ENCODE data around the gene SREBF2. TPM values are rescaled to one million over a fixed set of nuclear protein-coding genes. Genes with fewer than 3 reads are reported as not detected.
A peak's percentile ranks its signal among the peaks of the same experiment; 100 is the strongest.

The SREBF2 gene
- total and polyA plus RNA-seq, 2 of the 13 experiments (the other 11 are each of a cell fraction or from before 2014, with no cell fraction given), result 53.8 to 72.6 TPM

GRCh38 chr22:41907436-41908401, 74.8 kb downstream of the SREBF2 start (continued):
- TF ChIP-seq ZBTB43 (CRISPR knock-in tag; conservative IDR thresholded peaks at IDR 0.05) (no peak), ZNF33B (CRISPR knock-in tag; IDR thresholded peaks at IDR 0.05) (no peak)

- no peak for FAIRE-seq
- H3K4me1 ChIP-seq (ENCODE audit: insufficient read depth, low read length), result peaks cover 7% of the 10 kb centered on the region; the same call in 1 of the 2 replicates
- no peaks in the 10 kb centered on the region for H3K9me3 ChIP-seq (ENCODE audit: low read length)
- intact Hi-C loops (cut with micrococcal nuclease; ENCODE audit: unreplicated experiment), result no loop called here
- H3K4me2 ChIP-seq (ENCODE audit: low read depth, low read length), result no peak overlapping the region
- ATAC-seq, result peak; percentile 24
- 75% methylated on average over 4 of the region's 14 CpGs for WGBS (ENCODE audit: low lambda C conversion rate)
- ChIA-PET CTCF (ENCODE audit: low intra/inter-chr PET ratio, low total read pairs) (no interaction called here), POLR2A (no interaction called here)
- TF ChIP-seq MTA1 (CRISPR knock-in tag; IDR thresholded peaks at IDR 0.05; ENCODE audit: borderline replicate concordance) (0 out of 2 replicates have a peak, but pooled peaks have one; percentile 22), CTCF (CRISPR knock-in tag; IDR thresholded peaks at IDR 0.05) (peak; percentile 31), TOPORS (CRISPR knock-in tag; IDR thresholded peaks at IDR 0.05) (no peak), AKAP8 (CRISPR knock-in tag; IDR thresholded peaks at IDR 0.05) (peak; percentile 9)
- in situ Hi-C loops (cut with HindIII; ENCODE audit: extremely low pct_ligation_motif_present, low pct_unique_long_range_greater_than_20kb), result no loop called here
- peaks cover 5 to 18% of the 10 kb centered on the region in 2 experiments for H3K36me3 ChIP-seq (replicated peaks in 1 of 2; ENCODE audit: control insufficient read depth in 1 of 2, insufficient read depth in 2 of 2, low read length in 2 of 2)
- H3K27me3 ChIP-seq (ENCODE audit: control insufficient read depth in 1 of 2, insufficient read depth in 2 of 2, low read length in 2 of 2), result peaks cover 19 to 41% of the 10 kb centered on the region in 2 experiments; a peak in 4 of 5 replicates
- DNase-seq (ENCODE audit: low spot score), result no peak
- no peak overlapping the region for H3K27ac ChIP-seq (ENCODE audit: extremely low read length, insufficient read depth, low read length)
- H4K20me1 ChIP-seq (ENCODE audit: insufficient read depth, low read length), result peaks cover 36% of the 10 kb centered on the region
- no peaks in the 10 kb centered on the region for H3K79me2 ChIP-seq (ENCODE audit: insufficient read depth, low read length)
- H2AFZ ChIP-seq (ENCODE audit: low read length), result no peak overlapping the region
- no TSS peak for BruUV-seq (replicated peaks)
- H3K4me3 ChIP-seq (replicated peaks in 1 of 3; ENCODE audit: insufficient read depth in 1 of 3, low read depth in 2 of 3, low read length in 3 of 3), result no peak overlapping the region
- no peak overlapping the region for H3K9ac ChIP-seq (ENCODE audit: insufficient read depth, low read depth, low read length)
Observed at GRCh38 chr22:41908411-41909309, 75.8 kb downstream of the SREBF2 start.

Data from HepG2 (cell line).